Right lobe of liver (tissue), 6 donors: ENCODE results near the gene PSIP1. TPM values are rescaled to one million over a fixed set of nuclear protein-coding genes. Genes with fewer than 3 reads are reported as not detected.

Experiments used
- ATAC-seq, 4 donors: fragments of 200-7000 bp; cut with Tn5 transposase; one replicate each; pipeline ENCODE4 v1.9.1; 2020; ENCODE audit warnings: mild to moderate bottlenecking in 4 of 4, moderate library complexity in 4 of 4
- DNase-seq, 3 donors: peaks; one replicate each; pipeline ENCODE4 v3.0.0-alpha.2; 2020
- H3K27ac ChIP-seq, 3 donors: fragments of 200-600 bp; one replicate each; pipeline ENCODE4 v1.8.0; 2022
- H3K27me3 ChIP-seq, 2 donors: fragments of 200-600 bp; one replicate each; pipeline ENCODE4 v1.8.0; 2022
- H3K36me3 ChIP-seq, 4 donors: fragments of 200-600 bp; sonication (generic) in 1 of 4; one replicate each; pipeline versions ENCODE4 v1.5.1 to v1.8.0; 2017 to 2022; ENCODE audit warnings: control low read depth in 1 of 4
- H3K4me1 ChIP-seq, 4 donors: fragments of 200-600 bp; sonication (generic) in 1 of 4; one replicate each; pipeline versions ENCODE4 v1.5.1 to v1.8.0; 2017 to 2022; ENCODE audit warnings: control low read depth in 1 of 4
- H3K4me3 ChIP-seq, 3 donors: fragments of 200-600 bp; one replicate each; pipeline ENCODE4 v1.8.0; 2022
- H3K9me3 ChIP-seq, 4 donors: fragments of 200-600 bp; sonication (generic) in 1 of 4; one replicate each; pipeline versions ENCODE4 v1.5.1 to v1.8.0; 2017 to 2022; ENCODE audit warnings: control low read depth in 1 of 4
- CTCF ChIP-seq, 4 donors: fragments of 200-600 bp in 3 of 4; fragments of 450-650 bp in 1 of 4; IDR thresholded peaks; one replicate each; pipeline versions ENCODE4 v1.5.1 to v1.8.0; 2016 to 2022; ENCODE audit warnings: antibody characterized with exemption in 4 of 4, mild to moderate bottlenecking in 2 of 4
- POLR2A ChIP-seq: fragments of 450-650 bp; IDR thresholded peaks from one replicate; pipeline ENCODE4 v1.6.1; 2017; ENCODE audit warnings: antibody characterized with exemption, mild to moderate bottlenecking
- WGBS: methylation state at CpG from one replicate; pipeline ENCODE4 v1.1.6; 2018; ENCODE audit warnings: low coverage, low lambda C conversion rate; ENCODE audit not compliant: insufficient coverage; ENCODE audit errors: missing lambda C conversion rate; 5-methylcytosine and 5-hydroxymethylcytosine counted together
- intact Hi-C, 2 donors: fragments of 100-400 bp; cut with DNase I; formaldehyde crosslinking; loops; one replicate each; pipeline versions ENCODE4 v1.11.2 to v1.14.1; 2022
- total RNA-seq, 6 experiments: library from RNA; depleted of rRNA in 2 of 6; stranded (reverse); fragments of >200 nt in 2 of 6; fragmentation: NEBNext Ultra II Directional in 3 of 6; extraction: Animal tissue kit (Norgen Biotek cat#: 25700) in 3 of 6; gene quantifications; one replicate each; pipeline versions ENCODE4 v1.1.0 to v1.2.4, GENCODE V29; 2016 to 2023
- donor health status: DM: no; HTN: yes; CAD: no.
- donor health status: DM: no; HTN: no; CAD: no.
- donor health status: DM: no; HTN: no; CAD: no.
- donor health status: DM: no; HTN: yes; CAD: no.
- donor health status: DM: no; HTN: yes; CAD: no.

The PSIP1 gene
- total RNA-seq, 6 experiments from 2014 or later = 8.4 to 19.0 (median 12.0) TPM

- intact Hi-C loops = no loop called here
- Histone ChIP-seq H3K36me3 (no peaks in the 10 kb centered on the region), H3K4me3 (no peak overlapping the region), H3K9me3 (no peaks in the 10 kb centered on the region), H3K27ac (no peak overlapping the region), H3K4me1 (no peaks in the 10 kb centered on the region), H3K27me3 (no peaks in the 10 kb centered on the region)
- TF ChIP-seq POLR2A = no peak
- TF ChIP-seq CTCF (IDR thresholded peaks at IDR 0.05) = no peak
- DNase-seq (no peak), ATAC-seq (no peak)
- WGBS = 84% methylated on average over 4 of the region's 4 CpGs
Measured at GRCh38 chr9:15543047-15543813, 32.5 kb upstream of the PSIP1 start.

GRCh38 chr9:15542624-15543023 lies 31.9 kb upstream of the PSIP1 start:
- Histone ChIP-seq H3K36me3 (no peaks in the 10 kb centered on the region), H3K9me3 (no peaks in the 10 kb centered on the region), H3K4me1 (no peaks in the 10 kb centered on the region), H3K4me3 (no peak overlapping the region), H3K27me3 (no peaks in the 10 kb centered on the region), H3K27ac (no peak overlapping the region)
- ATAC-seq = no peak
- WGBS = 79% methylated on average over 2 of the region's 2 CpGs
- DNase-seq = no peak
- TF ChIP-seq POLR2A (no peak), CTCF (IDR thresholded peaks at IDR 0.05) (no peak)
- intact Hi-C loops = no loop called here

- no peak for ATAC-seq
- no peak for DNase-seq
- no peak overlapping the region for H3K4me3 ChIP-seq
- H3K4me1 ChIP-seq = no peaks in the 10 kb centered on the region
- no peaks in the 10 kb centered on the region for H3K27me3 ChIP-seq
- no peak for TF ChIP-seq POLR2A
- no peak for TF ChIP-seq CTCF (IDR thresholded peaks at IDR 0.05)
- H3K9me3 ChIP-seq = no peaks in the 10 kb centered on the region
- no peaks in the 10 kb centered on the region for H3K36me3 ChIP-seq
- no peak overlapping the region for H3K27ac ChIP-seq
- 45% methylated on average over 2 of the region's 2 CpGs for WGBS
- intact Hi-C loops = no loop called here
Measured at GRCh38 chr9:15541872-15542271, 31.1 kb upstream of the PSIP1 start.

- ATAC-seq (no peak), DNase-seq (no peak)
- Histone ChIP-seq H3K27me3 (no peaks in the 10 kb centered on the region), H3K36me3 (no peaks in the 10 kb centered on the region), H3K9me3 (no peaks in the 10 kb centered on the region), H3K4me1 (no peaks in the 10 kb centered on the region), H3K4me3 (no peak overlapping the region), H3K27ac (no peak overlapping the region)
- TF ChIP-seq POLR2A (no peak), CTCF (IDR thresholded peaks at IDR 0.05) (no peak)
- WGBS = 40% methylated on average over 1 of the region's 1 CpG
- intact Hi-C loops = no loop called here
Measured at GRCh38 chr9:15531380-15531779, 20.6 kb upstream of the PSIP1 start.
